Cerebellar cortex (tissue), 1 donor: ENCODE results near the gene DPM3.
"Not testable (repeated sequence)": the region's sequence is repeated elsewhere in the genome, so short reads cannot be mapped to it uniquely, and the experiment has no call there.

ENCODE experiments used
- DNase-seq: peaks from one replicate; pipeline ENCODE4 v3.0.0-alpha.2; 2015; ENCODE audit warnings: low spot score

The DPM3 gene

DNA sequence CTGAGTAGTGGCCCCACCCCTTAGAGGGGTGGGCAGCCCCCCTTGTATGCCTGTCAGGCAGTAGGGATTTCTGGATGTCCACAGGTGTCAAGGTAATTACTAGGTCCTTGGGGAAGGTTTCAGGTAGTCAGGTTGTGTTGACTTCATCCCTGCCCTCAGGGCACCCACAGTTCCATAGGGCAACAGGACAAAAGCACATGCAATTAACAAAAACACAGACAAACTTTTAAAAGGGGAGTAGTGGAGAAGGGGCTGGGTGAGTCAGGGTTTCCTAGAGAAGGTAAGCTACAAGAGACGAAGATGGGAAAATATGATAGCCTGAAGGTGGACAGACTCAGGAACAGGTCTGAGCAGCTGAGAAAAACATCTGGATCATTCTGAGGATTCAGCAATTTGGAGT, 18.7 kb upstream of the DPM3 start:
- DNase-seq, result no peak

DNA sequence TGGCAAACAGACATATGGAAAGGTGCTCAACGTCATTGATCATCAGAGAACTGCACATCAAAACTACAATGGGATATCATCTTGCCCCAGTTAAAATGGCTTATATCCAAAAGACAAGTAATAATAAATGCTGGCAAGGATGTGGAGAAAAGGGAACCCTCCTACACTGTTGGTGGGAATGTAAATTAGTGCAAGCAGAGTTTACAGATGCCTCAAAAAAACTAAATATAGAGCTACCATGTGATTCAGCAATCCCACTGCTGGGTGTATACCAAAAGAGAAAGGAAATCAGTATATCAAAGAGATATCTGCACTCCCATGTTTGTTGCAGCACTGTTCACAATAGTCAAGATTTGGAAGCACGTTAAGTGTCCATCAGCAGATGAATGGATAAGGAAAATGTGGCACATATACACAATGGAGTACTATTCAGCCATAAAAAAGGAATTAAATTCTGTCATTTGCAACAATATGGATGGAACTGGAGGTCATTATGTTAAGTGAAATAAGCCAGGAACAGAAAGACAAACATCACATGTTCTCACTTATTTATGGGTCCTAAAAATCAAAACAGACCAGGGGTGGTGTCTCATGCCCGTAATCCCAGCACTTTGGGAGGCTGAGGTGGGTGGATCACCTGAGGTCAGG, 15.8 kb upstream of the DPM3 start:
- not testable (repeated sequence) for DNase-seq

DNA sequence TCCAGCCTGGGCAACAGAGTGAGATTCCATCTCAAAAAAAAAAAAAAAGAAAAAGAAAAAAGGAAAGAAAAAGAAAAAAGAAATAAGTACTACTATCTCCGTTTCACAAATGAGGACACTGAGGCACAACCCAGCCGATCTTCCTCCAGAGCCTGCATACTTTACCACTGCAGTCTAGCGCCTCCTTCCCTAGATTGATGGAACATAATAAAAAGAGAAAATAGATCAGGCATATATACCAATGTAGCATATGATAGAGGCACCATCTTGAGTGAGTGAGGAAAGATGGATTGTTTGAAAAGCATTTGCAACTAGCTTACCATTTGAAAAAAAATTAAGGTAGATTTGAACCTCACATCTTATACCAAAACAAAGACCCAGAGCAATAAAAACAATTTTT, 5.2 kb upstream of the DPM3 start:
- DNase-seq, result no peak

DNA sequence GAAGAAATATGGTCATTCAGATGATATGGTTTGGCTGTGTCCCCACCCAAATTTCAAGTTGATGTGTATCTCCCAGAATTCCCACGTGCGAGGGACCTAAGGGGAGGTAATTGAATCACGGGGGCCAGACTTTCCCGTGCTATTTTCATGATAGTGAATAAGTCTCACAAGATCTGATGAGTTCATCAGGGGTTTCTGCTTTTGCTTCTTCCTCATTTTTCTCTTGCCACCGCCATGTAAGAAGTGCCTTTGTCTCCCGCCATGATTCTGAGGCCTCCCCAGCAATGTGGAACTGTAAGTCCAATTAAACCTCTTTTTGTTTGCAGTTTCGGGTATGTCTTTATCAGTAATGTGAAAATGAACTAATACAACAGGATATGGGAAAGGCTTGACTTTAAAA, 1.4 kb upstream of the DPM3 start:
- no peak for DNase-seq

DNA sequence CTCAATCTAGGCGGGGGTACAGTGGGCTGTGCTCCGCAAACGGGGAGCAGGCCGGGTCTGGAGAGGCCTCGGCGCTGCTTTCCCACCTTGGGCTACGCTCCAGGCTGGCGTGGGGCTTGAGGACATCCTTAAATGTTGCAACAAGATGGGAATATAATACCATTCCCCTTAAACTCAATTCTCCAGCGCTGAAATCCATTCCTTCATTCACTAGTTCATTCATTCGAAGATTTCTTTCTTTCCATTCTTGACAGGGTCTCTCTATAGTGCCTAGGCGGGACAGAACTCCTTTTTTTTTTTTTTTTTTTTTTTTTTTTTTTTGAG, 261 bp upstream of the DPM3 start:
- no peak for DNase-seq

DNA sequence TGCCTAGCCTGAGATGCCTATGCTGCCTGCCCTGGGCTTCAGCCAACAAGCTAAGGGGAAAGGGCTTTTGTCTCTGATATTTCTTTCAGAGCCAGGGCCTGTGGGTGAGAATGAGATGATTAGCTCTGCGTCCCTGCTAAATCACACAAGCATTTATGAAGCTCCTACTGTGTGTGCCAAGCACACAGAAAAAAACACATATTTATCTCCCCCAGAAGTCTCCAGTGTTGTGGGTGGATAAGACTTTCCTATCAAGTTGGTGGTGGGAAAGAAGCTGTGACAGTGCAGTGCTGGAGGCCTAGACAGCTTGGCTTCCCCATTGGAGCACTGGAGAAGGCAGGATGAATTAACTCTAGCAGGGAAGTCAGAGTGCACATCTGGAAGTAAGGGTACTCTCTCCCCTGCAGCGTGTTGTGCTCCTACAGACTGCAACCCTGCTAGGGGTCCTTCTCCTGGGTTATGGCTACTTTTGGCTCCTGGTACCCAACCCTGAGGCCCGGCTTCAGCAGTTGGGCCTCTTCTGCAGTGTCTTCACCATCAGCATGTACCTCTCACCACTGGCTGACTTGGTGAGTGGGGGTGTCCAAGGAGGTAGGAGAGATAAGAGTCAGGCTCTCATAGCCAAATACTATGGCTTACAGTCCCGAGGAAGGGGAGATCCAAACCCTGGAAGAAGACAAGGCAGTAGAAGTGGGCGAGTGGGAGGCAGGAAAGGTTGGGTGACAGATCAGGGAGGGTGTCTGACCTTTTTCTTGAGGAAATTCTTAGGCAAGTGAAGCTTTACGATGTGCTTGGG, 3.0 kb downstream of the DPM3 start:
- DNase-seq, result no peak

DNA sequence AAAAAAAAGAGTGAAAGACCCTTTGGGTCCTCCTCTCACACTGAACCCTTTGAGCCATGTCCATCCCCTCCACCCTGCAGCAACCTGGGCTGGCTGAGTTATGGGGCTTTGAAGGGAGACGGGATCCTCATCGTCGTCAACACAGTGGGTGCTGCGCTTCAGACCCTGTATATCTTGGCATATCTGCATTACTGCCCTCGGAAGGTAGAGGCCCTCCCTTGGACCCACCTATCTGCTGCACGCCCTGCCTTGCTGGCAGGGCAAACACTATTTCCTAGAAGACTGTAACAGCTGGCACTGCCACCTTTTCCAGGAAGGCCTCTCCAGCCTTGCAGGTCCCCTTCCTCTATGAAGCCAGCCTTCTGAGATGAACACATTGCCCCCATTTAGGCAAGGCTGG, 3.6 kb downstream of the DPM3 start:
- DNase-seq, result no peak

DNA sequence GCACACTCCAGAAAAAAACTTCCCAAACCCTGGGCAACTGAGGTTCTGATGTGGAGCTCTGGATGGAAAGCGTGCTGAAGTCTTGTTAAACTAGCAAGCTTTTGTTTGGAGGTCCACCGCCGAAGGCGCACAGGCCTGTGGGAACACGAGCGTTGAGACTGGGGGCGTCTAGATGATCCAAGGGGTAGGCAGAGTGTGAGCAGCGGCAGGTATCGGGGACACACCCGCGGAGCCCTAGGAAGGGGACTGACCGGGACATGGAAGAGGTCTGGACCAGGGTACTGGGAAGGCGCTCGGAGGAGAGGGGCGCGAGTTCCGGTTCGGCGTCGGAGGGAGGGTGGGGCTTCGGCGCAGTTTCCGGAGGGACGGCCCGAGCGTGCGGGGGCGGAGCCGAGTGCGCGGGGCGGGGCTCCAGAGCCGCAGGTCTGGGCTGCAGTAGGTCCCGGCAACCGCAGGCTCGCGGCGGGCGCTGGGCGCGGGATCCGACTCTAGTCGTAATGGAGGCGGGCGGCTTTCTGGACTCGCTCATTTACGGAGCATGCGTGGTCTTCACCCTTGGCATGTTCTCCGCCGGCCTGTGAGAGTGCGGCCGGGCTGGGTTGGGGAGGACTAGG, 4.8 kb downstream of the DPM3 start, which contains the start of gene SLC50A1:
TSS of gene SLC50A1 (plus strand) at position 438 of the 614 bp plus-strand sequence. CDS start at position 498, 60 bp downstream.
- peak; percentile 94 for DNase-seq

DNA sequence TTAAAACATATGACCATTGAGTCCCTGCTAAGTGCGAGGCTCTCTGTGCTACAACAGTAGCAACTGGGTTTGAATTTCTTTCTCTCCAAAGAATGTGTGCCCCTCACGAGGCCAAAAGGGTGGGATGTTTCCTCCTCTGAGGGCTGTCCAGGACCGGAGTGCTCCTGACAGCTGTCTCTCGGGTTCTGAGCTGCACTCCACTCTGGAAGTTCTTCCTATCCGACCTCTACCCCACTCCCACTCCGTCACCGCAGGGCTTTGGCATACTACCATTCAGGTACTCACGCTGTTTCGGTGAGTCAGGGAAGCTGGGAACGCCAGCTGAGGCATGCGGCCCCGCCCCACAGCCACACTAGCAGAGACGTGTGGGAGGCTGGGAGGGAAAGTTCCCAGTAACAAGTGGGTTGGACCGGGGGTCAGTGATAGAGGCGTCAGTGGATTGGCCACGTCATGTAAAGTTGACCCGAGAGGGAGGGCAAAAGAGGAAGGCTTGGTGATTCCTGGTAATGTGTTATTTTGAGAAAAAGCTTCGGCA, 5.4 kb downstream of the DPM3 start:
- DNase-seq, result peak; percentile 73

DNA sequence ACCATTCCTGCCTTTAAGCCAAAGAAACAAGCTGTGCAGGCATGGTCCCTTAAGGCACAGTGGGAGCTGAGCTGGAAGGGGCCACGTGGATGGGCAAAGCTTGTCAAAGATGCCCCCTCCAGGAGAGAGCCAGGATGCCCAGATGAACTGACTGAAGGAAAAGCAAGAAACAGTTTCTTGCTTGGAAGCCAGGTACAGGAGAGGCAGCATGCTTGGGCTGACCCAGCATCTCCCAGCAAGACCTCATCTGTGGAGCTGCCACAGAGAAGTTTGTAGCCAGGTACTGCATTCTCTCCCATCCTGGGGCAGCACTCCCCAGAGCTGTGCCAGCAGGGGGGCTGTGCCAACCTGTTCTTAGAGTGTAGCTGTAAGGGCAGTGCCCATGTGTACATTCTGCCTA, 6.0 kb downstream of the DPM3 start:
- DNase-seq, result no peak

DNA sequence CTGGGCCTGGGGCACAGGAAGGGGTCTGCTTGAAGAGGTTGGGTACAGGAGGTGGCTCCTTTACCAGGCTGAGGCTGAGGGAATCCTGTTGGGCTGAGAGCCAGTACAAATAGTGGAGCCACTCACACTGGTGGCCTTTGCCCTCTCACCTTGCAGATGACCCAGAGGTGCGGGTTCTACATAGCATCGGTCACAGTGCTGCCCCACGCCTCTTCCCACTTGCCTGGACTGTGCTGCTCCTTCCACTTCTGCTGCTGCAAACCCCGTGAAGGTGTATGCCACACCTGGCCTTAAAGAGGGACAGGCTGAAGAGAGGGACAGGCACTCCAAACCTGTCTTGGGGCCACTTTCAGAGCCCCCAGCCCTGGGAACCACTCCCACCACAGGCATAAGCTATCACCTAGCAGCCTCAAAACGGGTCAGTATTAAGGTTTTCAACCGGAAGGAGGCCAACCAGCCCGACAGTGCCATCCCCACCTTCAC, 6.5 kb downstream of the DPM3 start:
- DNase-seq, result no peak

DNA sequence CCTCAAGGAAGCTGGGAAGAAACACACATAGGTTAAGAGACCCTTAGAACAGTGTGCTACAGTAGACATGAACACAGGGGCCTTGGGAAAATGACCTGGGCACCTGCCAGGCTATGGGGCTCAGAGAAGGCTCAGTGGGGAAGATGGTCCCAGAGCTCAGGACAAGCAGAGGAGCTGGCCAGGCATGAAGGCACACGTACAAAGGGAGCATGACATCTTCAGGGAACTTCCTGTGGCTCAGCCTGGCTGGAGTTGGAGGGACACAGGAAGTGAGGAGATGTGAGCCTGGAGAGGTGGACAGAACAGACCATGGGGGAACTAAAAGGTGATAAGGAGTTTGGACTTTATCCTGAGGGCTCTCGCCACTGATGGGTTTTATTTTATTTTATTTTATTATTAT, 8.5 kb downstream of the DPM3 start:
- DNase-seq, result no peak

DNA sequence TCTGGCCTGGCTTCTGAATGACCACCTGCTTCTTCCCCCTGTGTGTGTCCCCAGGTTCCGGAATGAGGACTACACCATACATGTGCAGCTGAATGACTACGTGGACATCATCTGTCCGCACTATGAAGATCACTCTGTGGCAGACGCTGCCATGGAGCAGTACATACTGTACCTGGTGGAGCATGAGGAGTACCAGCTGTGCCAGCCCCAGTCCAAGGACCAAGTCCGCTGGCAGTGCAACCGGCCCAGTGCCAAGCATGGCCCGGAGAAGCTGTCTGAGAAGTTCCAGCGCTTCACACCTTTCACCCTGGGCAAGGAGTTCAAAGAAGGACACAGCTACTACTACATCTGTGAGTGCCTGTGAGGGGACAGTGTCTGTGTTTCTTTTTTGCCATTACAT, 9.0 kb downstream of the DPM3 start:
- DNase-seq, result no peak

DNA sequence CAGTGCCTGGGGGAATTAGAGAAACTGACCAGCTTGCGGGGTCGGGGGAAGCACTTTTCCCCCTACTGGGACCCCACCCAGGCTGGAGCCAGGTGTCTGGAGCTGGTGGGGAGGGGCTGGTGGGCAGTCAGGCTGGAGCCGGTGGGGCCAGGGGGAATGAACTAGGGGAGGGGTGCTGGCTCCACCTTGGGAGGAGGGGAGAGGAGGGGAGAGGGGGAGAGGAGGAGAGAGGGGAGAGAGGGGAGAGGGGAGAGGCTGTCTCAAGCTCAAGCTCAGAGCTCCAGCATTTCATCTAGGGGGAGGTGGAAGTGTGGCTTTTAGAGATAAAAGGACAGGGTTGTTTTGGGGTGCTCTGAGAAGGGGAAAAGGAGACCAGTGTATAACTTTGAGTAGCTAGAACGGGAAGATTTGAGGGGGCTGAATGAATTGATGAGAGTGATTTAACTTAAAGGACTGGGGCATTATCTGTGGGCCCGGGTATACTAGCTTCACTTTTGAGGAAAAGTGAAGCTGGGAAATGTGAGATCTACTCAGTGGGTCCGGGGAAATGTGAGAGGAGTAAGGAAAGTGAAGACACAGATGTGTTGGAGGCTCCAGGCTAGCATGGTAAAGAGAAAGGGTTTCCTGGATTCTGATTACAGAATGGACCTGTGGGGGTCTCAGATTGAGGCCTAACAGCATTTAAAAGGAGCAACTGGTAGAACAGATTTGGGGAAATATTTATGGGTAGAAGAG, 9.9 kb downstream of the DPM3 start:
- DNase-seq, result no peak

DNA sequence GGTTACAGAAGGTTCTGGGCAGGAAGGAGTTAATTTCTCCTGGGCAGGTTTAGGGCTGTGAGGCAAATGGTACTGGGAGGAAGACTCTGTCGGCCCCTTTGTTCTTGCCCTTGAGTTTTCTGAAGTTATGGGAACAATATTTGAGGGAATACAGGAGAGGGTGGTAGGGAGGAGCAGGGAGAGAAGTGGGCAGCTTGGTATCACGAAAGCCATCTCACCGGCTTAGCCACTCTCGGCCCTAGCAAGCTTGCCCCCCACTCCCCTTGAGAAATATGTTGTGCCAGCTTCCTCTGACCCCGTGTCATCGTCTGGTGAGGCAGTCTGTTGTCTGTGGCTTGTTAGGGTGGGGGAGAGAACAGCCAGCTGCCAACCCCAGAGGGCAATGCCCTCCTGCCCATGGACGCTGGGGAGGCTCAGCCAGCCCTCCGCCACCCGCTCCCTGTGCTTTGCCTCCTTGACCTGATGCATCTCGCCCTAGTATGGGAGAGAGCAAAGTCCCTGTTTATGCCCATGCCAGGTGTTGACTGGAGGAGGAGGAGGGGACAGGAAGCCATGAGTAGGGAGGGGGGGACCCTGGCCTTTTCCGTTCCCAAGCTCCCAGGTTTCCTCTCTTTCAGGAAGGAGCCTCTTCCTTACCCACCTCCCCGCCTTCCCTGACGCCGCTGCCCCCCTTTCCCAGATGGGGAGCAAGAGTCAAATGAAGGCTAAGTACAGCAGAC, 11.4 kb downstream of the DPM3 start:
- DNase-seq, result peak; percentile 38

DNA sequence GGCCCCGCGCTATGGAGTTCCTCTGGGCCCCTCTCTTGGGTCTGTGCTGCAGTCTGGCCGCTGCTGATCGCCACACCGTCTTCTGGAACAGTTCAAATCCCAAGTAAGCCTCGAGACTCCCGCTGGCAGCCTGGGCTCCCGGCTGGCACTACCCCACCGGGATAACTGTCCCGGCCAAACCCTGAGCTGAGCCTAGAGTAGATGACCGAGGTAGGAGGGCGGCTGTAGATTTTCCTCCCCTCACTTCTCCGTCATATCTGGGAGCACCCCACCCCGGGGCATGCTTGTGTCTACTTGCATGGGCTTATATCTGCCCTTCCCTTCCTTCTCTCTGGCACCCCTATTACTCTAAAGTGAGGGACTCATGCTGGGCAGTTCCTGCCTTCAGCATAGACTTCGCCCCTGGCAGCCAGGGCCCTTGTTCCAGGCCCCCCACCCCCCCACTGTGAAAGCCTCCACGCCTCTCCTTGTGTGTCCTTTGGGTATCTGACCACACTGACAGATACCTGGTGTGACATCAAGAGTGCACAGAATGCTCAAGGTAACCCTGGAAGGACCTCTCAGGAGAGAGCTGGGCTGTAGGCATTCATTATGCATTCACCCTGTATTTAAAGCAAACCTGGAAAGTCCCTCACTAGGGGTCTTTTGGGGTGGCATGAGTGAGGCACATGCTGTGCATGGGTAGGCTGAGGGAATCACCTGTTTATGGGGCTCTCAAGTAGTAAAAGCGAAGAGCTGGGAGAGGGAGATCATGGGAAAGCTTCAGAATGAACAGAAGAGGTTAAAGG, 12.2 kb downstream of the DPM3 start:
- DNase-seq, result no peak

DNA sequence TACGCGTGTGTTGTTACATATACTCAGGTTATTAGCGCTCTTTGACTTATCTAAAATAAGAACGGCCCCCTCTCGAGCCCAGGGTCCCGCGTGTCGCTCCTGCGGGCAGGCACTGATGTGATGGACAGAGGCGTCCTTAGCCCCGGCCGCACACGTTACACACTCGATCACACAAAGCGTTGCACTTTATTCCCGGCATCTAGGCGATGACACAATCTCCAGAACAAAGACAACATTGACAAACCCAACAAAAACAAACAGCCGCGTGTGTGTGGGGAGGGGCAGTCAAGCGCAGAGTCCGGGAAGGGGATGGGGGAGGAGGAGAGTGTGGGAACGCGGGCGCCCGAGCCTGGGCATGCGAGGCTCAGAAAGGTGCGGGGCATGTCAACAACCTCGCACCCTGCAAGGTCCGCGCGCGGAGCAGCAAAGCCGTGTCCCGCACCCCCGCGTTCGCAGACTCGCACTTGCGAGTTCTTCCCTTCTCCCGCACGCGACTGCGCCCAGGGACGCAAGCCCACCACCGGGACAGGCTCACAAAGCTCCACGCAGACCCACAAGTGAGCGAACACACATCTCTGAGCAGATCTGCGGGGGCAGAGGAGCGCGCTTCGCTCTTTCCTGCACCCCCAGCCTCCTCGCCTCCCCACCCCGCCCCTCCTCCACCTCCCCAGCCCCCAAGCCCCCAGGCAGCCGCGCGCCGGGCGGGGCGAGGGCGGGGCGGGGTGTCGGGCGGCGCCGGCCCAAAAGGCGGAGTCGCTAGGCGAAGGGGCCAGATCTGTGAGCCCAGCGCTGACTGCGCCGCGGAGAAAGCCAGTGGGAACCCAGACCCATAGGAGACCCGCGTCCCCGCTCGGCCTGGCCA, 13.0 kb downstream of the DPM3 start, which contains the start of gene EFNA1:
TSS of gene EFNA1 (plus strand) at position 772 of the 862 bp plus-strand sequence. CDS start 102 bp downstream, outside the sequence.
- peak; percentile 64 for DNase-seq

DNA sequence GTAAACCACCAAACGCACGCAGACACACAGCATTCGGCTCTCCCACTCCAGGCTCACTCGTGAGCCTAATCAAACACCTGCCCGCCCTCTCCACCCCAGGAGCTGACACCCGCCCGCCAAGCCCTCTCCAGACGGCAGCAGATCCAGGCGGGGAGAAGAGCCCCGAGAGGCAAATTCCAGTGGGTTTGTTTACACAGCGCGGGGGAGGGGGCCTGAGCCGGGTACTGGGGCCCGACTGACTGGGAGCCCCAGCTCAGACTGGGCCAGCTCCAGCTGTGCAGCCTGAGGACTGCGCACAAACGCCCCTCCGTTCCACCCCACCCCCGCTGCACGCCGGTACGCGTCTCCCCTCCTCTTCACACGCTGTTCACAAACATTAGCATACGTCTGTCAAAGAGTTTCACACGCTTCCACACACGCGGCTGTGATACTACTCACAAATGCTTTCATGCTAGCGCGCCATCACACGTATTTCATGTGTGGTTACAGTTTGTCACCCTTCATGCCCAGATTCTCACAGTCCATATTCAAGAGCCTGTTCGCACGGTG, 13.7 kb downstream of the DPM3 start:
- DNase-seq, result peak; percentile 56

DNA sequence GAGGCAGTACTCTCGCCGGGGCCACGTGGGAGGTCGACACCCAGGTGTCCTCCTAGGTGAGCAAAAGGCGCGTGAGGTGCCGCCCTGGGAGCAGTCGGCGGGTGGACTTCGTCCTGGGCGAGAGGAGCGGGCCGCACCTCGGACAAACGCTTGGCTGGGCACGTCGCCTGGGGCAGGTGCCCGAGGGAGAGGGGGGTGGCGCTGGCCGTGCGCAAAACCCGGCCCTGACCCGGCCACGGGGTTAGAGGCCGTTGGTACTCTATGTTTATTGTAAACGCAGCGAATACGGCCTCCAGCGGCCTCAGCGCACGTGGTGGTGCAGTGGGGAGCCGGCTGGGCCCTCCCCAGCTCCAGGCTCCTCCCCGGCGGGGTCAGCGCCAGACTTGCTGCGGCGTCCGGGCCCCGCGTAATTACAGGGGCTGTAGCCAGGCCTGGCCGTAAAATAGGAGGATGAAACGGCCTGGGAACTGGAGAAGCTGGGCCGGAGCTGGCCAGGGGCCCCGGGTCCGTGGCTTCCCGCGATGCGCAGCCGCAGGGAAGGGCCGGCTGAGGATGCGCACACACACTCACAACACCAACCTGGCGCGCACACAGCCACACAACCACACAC, 14.3 kb downstream of the DPM3 start:
- peak; percentile 66 for DNase-seq
